GM18526 (cell line): Measurements from ENCODE around the gene SESN3.

Source experiments
- POLR2A ChIP-seq: IDR thresholded peaks from 3 replicates; pipeline ENCODE4 v1.6.1; 2011; ENCODE audit not compliant: insufficient read length; ENCODE audit errors: extremely low read depth

SESN3 gene

DNA sequence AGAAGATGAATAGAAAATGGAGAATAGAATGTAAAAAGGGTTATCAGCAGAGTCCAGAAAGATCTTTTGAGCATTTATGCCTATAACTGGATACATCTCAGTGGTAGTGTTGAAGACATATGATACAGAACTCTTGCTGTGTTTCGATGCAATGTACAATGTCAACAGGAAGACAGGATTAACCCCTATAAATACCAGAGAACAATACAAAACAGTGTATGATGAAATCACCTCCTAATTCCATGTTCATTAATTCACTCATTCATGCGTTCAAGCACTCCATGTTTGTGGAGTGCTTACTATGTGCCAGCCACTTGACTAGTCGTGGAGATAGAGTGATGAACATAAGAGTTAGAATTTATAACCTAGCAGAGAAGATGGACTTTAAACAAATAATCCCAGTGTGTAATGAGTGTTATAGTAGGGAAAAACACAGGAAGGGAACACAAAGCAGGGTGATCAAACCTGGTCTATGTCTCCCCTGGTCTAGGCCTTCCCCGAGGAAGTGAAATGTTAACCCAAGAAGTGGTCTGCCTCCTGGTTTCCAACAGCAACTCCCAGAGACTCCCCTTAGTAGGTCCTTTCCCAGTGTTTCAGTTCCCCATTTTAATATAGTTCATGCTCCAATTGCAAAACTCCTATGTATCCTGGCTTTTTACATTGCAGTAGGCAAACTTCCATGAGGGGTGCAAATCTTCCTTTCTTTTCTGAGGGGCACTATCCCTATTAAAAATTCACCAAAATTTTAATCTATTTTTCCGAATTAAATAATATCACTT is 9.1 kb upstream of the SESN3 start:
- TF ChIP-seq POLR2A: no peak

DNA sequence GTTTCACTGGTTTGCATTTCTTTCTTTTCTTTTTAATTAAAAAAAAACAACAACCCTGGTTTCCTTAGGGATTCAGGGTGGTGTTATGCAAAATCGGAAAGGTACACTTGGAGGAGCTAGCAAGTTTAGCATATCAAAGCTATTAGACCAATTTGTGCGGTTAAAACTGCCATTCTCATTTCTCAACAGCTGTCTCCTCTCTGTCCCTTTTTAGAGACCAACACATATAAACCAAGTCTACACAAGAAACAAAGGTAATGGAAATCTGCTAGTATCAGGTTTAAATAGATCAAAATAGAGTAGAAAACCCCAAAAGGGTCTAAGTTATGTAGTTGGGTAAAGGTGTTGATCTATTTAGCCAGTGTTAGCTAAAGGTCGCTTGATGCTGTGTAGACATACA is 1.7 kb upstream of the SESN3 start:
- no peak for TF ChIP-seq POLR2A

DNA sequence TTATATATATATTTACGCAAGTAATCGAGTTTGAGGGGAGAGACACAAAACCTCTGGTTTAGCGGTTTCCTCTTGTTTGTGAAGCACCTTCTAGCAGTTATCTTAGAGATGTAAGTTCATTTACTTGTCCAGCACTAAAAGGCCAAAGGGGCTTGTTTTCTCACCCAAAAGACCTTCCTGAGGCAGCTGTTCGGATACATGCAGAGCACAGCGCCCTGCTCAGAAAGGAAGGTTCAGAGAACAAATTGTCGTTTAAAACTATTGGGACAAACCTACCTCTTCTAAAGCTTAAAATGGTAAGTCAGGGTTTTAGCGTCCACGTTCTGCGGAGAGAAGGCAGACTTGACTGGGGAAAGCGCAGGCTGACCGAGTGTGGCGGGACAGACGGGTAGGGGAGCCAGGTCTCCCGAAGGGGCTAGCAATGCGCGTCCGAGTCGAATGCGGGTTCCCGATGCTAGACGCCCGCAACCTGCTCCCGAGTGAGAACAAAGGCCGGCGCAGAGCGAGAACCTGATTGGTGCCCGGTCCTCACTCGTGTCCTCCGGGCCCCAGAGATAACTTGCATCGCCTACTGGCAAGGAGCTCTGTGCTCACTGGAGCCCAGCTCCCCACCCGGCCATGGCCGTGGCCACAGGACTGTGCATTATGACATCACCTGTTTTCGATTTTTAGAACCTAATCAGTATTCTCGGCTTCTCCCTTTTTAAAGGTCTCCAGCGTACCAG is 1.0 kb upstream of the SESN3 start:
- peak; percentile 39 for TF ChIP-seq POLR2A

DNA sequence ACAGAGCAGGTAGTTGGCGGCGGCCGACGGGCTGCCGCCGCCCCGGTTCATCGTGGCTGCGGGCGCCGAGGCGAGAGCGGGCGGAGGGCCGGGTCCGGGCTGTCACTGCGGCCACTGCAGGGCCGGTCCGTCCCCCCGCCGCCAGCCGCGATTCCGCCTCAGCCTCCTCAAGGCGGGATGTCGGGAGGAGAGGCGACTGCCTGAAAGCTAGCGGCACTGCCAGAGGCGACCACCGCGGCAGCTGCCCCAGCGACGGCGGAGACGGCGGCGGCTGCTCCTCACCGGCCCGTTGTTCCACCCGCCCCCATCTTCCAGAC is 234 bp downstream of the SESN3 start:
- no peak for TF ChIP-seq POLR2A

DNA sequence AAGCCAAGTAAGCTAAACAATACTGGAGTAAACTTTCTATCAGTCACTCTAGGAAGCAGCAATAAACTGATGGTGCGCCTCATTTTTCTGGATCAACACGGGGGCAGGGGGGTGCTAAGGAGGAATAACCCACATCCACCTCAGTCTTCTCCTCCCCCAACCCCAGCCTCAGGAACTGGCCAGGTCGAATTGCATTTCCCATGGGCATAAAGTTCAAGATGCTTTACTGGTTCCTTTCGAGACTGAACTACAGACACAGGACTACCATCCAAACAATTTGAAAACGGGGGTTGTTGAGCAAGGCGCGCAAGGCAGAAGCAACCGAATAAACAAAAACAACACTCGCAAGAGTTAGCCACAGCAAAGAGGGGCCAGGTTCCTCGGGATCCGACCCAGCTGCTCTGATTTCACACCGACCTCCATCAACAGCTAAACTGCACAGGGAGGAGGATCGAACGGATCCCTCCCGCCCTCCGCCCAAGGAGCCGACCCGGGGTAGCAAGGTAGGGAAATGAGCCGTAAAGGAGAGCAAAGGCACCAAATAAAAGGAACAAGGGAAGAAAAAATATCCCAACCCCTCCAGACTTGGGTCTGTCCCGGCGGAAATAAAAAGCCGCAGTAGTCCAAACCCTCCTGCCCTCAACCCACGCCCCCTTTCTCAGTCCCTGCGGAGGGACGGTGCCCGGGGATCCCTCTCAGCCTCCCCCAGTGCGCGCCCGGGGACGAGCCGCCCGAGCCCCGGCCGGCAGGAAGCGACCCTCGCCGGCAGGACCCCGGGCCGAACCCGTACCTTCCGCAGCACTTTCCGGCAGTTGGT is 801 bp downstream of the SESN3 start:
- TF ChIP-seq POLR2A: no peak

DNA sequence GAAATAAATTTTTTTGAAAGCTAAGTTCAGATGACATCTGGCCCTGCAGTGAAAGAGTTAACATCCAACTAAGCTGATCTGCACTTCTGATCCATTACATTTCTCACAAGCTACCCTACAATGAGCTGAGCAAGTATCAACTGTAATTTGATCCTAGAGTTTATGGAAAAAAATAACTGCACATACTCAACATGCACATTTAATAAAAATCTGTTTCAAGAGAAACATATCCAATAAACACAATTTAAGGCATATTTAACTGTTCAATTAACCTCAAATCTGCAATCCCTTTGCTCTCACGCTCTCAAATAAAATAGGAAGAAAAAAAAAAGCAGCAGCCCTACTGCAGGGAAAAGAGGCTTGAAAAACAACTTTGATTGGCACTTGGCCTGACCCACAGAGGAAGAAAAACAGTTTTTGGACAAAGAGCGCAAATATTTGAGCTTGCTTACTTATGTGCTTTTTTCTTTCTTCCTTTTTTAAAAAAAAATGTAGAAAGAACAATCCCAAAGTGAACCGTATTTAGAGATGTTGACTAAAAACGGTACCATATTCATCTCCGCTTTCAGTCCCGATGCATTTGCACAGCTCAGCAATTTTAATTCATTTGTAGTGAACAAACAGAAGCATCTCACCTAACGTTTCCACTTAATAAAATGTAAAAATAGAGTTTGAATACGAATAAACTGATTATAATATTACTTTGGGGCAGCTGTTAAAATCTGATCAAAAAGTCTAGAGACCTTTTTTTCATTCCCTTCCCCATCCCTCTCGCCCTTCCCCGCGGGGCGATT is 1.6 kb downstream of the SESN3 start:
- TF ChIP-seq POLR2A: no peak

DNA sequence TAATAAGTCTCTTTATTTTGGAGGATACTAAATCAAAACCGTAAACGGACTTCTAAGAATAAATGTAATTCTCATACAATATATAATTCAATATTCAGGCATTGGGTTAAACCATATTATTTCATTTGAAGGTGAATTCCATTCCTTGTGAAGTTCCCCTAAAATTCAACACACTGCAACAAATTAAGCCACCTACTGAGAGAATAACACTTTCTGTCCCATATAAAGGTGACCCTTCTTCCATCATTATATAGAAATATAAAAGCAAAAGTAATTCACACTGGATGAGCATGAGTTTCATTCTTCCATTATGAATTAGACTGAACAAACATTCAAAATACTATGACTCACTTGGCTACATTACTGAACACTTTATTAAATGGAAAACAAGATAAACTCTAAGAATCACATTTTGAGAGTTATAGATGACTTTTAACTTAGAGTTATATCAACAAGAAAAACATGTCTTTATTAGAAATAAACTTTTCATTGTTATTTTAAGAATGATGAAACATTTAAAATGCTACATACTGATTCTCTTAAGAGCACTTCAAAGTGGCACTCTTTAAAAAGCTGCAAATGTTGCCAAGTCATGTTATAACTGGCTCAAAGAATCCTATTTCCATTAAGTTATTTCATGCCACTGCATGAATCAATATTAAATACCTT is 2.8 kb downstream of the SESN3 start:
- TF ChIP-seq POLR2A: no peak

DNA sequence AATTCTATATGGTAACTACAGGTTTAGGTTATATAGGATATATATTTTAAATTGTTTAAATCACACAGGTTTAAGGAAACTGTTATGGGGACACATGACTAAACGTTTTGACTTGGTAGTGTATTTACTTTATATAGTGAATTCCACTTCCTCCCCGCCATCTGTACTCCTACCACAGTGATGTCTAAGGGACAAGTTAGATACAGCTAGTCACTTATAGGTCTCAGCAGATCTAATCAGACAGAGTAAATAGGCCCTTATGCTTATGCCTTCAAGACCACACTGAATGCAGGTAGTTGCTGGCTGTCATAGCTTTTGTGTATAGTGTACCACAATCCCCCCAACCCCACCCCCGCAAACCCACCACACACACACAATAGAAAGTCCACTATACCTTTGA is 8.2 kb downstream of the SESN3 start:
- TF ChIP-seq POLR2A: no peak

DNA sequence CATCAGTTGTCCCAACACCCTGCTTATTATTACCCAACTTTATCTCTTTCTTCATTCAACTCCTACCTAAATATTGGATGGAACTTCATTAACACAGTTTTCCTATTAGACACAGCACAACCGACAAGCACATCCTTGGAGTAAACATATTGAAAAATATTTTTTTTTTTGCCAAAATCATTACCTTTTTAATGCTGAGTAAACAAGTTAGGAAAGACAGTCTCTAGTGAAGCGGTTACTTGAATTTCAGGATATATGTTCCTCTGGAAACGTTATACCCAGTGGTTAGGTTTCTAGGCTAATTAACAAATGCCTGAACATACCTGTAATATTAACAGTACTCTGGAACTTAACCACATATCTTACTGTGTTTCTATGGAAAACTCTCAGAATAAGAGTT is 11.4 kb downstream of the SESN3 start:
- no peak for TF ChIP-seq POLR2A

DNA sequence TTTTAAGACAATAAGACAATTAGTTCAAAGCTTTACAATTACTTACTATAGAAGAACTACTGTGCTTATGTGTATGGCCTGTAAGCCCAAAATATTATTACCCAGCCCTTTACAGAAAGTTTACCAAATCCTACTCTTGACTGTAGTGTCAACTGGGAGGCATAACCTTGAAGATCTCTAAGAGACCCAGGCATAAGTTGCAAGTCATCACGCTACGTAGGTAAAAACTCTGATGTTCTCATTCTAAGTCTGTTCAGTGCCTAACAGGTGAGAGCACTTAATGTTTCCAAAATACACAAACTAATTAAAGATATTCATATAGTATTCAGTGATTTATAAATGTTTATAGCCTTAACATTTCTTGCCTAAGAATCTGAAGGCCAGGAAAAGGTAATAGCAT is 12.9 kb downstream of the SESN3 start:
- no peak for TF ChIP-seq POLR2A

DNA sequence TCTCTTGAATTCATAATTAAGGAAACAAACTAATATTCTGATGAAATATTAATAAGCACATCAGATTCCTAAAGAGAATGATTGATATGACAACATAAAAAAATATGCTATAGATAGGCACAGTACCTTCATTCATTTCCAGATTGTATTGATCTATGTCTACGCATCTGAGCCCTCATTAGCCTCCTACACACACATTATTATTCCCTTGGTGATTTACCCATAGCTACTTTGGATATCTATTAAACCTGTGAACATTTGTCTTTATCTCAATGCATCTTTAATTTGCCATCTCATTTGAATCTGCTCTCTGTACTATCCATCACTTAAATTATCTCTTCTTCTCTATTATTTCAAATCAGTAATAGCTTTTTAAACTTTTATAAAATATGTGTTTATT is 18.4 kb downstream of the SESN3 start:
- TF ChIP-seq POLR2A: no peak

DNA sequence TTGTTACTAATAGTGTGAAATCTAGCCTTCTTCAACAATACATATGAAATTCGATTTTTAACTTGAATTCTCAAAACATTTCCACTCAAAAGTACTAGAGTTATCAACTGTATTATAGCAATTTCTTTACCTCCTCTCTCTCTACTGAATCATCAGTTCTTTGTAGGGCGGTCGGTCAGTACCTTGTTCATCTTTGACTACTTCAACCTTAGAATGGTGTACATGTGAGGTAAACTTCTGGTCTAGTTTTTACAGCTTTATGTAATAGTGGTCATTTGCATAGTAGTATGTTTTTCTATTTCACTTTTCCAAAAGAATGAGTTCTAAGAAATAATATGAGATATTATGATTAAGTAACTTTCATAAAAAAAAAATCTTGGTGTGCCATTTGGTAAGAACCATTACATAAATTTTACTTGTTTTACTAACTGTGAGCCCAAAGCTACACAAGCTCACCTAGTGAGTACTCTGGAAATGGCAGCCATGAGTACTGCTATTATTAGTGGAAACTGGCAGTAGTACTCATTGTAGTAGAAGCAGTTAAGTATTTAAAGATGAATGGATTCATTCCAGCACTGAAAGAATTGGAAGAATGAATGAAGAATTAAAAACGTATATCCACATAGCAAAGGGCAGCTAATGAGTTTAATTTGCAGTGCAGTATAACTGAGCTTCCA is 30.1 kb downstream of the SESN3 start:
- no peak for TF ChIP-seq POLR2A

DNA sequence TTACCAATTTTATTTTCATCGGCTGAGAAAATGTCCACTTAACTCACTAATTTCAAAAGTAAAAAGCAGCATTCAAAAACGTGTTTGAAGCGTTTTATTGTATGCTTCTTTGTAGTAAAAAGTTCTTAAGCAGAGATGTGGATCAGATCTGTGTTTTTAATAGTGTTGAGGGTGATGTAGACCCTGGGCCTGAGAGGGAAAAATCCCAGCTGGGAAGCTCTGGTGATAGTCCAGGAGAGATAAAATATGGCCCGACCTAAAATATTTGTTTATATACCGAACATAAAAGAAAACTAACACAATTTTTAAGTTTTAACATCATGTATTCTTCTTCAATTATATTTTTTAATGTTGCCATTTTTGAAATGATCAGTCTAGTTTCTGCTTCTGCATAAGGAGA is 35.2 kb downstream of the SESN3 start:
- TF ChIP-seq POLR2A: no peak

DNA sequence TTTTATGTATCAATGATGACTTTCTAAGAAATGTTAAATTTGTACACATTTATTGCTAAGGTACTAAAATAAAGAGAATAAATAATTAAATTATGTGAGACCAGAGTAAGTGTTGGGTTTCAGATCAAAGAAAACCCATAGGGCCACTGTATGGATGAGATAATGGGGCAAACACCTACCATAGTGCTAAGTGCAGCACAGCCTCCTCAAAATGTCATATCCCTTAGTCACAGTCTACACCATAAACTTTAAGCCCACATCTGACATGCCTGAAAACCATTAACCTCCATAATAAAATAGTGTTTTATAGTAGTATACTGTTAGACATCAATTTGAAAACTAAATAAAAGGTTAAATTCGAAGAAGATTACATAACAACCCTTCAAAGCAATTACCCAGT is 37.5 kb downstream of the SESN3 start:
- no peak for TF ChIP-seq POLR2A

DNA sequence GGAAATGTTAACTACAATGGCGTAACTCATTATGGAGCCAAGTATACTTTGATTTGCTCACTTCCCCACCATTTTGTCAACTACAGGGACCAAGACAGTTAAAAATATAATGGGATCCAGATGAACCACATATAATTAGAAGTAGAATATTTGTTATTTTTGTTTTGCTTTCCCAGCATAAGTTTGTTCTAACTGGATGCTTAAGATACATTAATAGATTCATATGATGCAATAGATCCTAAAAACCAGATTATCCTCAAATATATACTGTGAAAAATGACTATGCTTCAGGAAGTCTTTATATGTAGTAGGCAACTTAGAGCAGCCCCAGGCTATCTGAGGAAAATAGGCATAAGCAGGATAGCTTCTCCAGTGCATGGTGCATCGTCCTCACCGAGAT is 38.3 kb downstream of the SESN3 start:
- TF ChIP-seq POLR2A: no peak

DNA sequence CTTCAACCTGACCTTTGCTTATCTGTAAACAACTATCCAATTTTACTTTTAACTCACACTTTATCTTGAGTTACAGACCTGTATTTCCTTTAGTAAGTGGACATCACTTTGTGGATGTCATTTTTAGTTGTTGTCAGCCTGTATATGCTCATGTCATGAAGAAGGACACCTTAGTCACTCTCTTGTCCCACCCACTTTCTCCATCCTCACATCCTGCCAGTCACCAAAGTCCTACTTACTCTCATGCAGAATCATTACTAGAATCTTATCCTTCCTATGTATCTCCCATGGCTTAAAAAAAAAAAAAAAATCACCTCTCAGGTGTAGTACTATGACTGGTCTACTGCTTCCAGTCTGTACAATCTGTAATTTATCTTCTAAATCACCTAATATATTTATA is 43.3 kb downstream of the SESN3 start:
- TF ChIP-seq POLR2A: no peak
